ENCODE measurements around the gene KRABD2.

KRABD2 gene

DNA sequence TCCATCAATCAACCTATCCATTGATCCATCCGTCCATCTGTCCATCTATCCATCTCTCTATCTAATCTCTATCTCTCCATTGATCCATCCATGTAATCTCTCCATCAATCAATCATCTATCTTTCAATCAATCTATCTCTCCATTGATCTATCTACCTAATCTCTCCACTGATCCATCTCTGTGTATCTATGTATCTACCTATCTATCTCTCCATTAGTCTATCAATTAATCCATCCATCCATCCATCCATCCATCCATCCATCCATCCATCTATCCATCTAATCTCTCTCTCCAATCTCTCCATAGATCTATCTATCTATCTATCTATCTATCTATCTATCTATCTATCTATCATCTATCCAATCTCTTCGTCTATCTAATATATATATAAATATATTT, 24.6 kb upstream of the KRABD2 start:
- H3K36me3 ChIP-seq (ENCODE audit: control insufficient read depth in 4 of 4, insufficient read depth in 3 of 4, low read depth in 1 of 4, low read length in 3 of 4) = no peaks in the 10 kb centered on the region
- H3K4me1 ChIP-seq (ENCODE audit: control insufficient read depth in 4 of 4, insufficient read depth in 4 of 4, low read length in 3 of 4) = no peaks in the 10 kb centered on the region
- peaks cover 0 to 6% (median 0%) of the 10 kb centered on the region in 4 donors for H3K27me3 ChIP-seq (ENCODE audit: control insufficient read depth in 4 of 4, insufficient read depth in 4 of 4, low read length in 3 of 4)
- no peak overlapping the region for H3K27ac ChIP-seq (ENCODE audit: low read depth in 1 of 2, low read length in 2 of 2)
- H3K9ac ChIP-seq (ENCODE audit: low read depth in 1 of 2, low read length in 2 of 2) = no peak overlapping the region
- no peak overlapping the region for H3K4me3 ChIP-seq (ENCODE audit: low read depth in 1 of 3, low read length in 3 of 3)
- no peak for DNase-seq (ENCODE audit: low spot score)
- no peaks in the 10 kb centered on the region for H3K9me3 ChIP-seq (ENCODE audit: control insufficient read depth in 4 of 4, low read length in 3 of 4)
- 91% methylated on average over 2 of the region's 2 CpGs for WGBS
- TF ChIP-seq, protein P1, sequence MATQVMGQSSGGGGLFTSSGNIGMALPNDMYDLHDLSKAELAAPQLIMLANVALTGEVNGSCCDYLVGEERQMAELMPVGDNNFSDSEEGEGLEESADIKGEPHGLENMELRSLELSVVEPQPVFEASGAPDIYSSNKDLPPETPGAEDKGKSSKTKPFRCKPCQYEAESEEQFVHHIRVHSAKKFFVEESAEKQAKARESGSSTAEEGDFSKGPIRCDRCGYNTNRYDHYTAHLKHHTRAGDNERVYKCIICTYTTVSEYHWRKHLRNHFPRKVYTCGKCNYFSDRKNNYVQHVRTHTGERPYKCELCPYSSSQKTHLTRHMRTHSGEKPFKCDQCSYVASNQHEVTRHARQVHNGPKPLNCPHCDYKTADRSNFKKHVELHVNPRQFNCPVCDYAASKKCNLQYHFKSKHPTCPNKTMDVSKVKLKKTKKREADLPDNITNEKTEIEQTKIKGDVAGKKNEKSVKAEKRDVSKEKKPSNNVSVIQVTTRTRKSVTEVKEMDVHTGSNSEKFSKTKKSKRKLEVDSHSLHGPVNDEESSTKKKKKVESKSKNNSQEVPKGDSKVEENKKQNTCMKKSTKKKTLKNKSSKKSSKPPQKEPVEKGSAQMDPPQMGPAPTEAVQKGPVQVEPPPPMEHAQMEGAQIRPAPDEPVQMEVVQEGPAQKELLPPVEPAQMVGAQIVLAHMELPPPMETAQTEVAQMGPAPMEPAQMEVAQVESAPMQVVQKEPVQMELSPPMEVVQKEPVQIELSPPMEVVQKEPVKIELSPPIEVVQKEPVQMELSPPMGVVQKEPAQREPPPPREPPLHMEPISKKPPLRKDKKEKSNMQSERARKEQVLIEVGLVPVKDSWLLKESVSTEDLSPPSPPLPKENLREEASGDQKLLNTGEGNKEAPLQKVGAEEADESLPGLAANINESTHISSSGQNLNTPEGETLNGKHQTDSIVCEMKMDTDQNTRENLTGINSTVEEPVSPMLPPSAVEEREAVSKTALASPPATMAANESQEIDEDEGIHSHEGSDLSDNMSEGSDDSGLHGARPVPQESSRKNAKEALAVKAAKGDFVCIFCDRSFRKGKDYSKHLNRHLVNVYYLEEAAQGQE (IDR thresholded peaks at IDR 0.05) = no peak
- TF ChIP-seq EGR1 (IDR thresholded peaks at IDR 0.05; ENCODE audit: low read depth in 2 of 2) (no peak), JUND (IDR thresholded peaks at IDR 0.05) (no peak), TAF1 (conservative IDR thresholded peaks at IDR 0.05) (no peak), NR2F2 (IDR thresholded peaks at IDR 0.05) (no peak), GABPA (IDR thresholded peaks at IDR 0.05 in 1 of 2, conservative IDR thresholded peaks at IDR 0.05 in 1 of 2) (no peak), HNF4G (IDR thresholded peaks at IDR 0.05) (no peak), YY1 (IDR thresholded peaks at IDR 0.05) (no peak)
- TF ChIP-seq, protein P2, sequence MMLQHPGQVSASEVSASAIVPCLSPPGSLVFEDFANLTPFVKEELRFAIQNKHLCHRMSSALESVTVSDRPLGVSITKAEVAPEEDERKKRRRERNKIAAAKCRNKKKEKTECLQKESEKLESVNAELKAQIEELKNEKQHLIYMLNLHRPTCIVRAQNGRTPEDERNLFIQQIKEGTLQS (IDR thresholded peaks at IDR 0.05) = no peak
- TF ChIP-seq, protein P3, sequence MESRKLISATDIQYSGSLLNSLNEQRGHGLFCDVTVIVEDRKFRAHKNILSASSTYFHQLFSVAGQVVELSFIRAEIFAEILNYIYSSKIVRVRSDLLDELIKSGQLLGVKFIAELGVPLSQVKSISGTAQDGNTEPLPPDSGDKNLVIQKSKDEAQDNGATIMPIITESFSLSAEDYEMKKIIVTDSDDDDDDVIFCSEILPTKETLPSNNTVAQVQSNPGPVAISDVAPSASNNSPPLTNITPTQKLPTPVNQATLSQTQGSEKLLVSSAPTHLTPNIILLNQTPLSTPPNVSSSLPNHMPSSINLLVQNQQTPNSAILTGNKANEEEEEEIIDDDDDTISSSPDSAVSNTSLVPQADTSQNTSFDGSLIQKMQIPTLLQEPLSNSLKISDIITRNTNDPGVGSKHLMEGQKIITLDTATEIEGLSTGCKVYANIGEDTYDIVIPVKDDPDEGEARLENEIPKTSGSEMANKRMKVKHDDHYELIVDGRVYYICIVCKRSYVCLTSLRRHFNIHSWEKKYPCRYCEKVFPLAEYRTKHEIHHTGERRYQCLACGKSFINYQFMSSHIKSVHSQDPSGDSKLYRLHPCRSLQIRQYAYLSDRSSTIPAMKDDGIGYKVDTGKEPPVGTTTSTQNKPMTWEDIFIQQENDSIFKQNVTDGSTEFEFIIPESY (IDR thresholded peaks at IDR 0.05) = no peak
- TF ChIP-seq, protein P4, sequence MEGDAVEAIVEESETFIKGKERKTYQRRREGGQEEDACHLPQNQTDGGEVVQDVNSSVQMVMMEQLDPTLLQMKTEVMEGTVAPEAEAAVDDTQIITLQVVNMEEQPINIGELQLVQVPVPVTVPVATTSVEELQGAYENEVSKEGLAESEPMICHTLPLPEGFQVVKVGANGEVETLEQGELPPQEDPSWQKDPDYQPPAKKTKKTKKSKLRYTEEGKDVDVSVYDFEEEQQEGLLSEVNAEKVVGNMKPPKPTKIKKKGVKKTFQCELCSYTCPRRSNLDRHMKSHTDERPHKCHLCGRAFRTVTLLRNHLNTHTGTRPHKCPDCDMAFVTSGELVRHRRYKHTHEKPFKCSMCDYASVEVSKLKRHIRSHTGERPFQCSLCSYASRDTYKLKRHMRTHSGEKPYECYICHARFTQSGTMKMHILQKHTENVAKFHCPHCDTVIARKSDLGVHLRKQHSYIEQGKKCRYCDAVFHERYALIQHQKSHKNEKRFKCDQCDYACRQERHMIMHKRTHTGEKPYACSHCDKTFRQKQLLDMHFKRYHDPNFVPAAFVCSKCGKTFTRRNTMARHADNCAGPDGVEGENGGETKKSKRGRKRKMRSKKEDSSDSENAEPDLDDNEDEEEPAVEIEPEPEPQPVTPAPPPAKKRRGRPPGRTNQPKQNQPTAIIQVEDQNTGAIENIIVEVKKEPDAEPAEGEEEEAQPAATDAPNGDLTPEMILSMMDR (IDR thresholded peaks at IDR 0.05; ENCODE audit: low read depth, low read length, missing input control) = no peak
- TF ChIP-seq, protein P5, sequence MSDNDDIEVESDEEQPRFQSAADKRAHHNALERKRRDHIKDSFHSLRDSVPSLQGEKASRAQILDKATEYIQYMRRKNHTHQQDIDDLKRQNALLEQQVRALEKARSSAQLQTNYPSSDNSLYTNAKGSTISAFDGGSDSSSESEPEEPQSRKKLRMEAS (IDR thresholded peaks at IDR 0.05) = no peak

DNA sequence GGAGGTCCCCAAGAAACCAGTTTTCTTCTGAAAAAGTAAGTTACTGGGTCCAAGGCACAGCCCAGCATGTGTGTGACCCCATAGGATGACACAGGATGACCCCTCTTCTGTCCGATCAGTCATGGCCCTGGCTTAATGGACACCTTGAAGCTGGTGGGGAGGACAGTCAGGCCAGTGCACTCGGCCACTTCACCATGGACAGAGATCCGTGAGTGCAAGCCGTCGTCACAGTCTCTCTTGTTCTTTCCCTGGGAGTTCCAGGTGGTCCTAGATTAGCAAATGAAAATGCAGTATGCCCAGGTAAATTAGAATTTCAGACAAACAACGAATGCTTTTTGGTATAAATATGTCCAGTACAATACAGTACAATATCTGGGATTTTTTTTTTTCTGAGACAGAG, 22.5 kb upstream of the KRABD2 start:
- no peaks in the 10 kb centered on the region for H3K36me3 ChIP-seq (ENCODE audit: control insufficient read depth in 4 of 4, insufficient read depth in 3 of 4, low read depth in 1 of 4, low read length in 3 of 4)
- no peaks in the 10 kb centered on the region for H3K4me1 ChIP-seq (ENCODE audit: control insufficient read depth in 4 of 4, insufficient read depth in 4 of 4, low read length in 3 of 4)
- TF ChIP-seq NR2F2 (IDR thresholded peaks at IDR 0.05) (no peak), YY1 (IDR thresholded peaks at IDR 0.05) (no peak), EGR1 (IDR thresholded peaks at IDR 0.05; ENCODE audit: low read depth in 2 of 2) (no peak), RAD21 (IDR thresholded peaks at IDR 0.05) (no peak), RXRA (IDR thresholded peaks at IDR 0.05) (no peak), FOXA1 (IDR thresholded peaks at IDR 0.05) (no peak), HNF4G (IDR thresholded peaks at IDR 0.05) (no peak)
- TF ChIP-seq, protein P4 (IDR thresholded peaks at IDR 0.05; ENCODE audit: low read depth, low read length, missing input control) = no peak
- TF ChIP-seq, protein P5 (IDR thresholded peaks at IDR 0.05) = no peak
- TF ChIP-seq, protein P2 (IDR thresholded peaks at IDR 0.05) = no peak
- H3K27ac ChIP-seq (ENCODE audit: low read depth in 1 of 2, low read length in 2 of 2) = no peak overlapping the region
- H3K9ac ChIP-seq (ENCODE audit: low read depth in 1 of 2, low read length in 2 of 2) = no peak overlapping the region
- H3K27me3 ChIP-seq (ENCODE audit: control insufficient read depth in 4 of 4, insufficient read depth in 4 of 4, low read length in 3 of 4) = peaks cover 0 to 6% (median 2%) of the 10 kb centered on the region in 4 donors
- H3K4me3 ChIP-seq (ENCODE audit: low read depth in 1 of 3, low read length in 3 of 3) = no peak overlapping the region
- DNase-seq (ENCODE audit: low spot score) = no peak
- no peaks in the 10 kb centered on the region for H3K9me3 ChIP-seq (ENCODE audit: control insufficient read depth in 4 of 4, low read length in 3 of 4)
- 61% methylated on average over 6 of the region's 6 CpGs for WGBS

Measured in liver (tissue), 8 donors.